Hepatocyte (in vitro differentiated cells): ENCODE results near the gene RAB43.

Experiments
- CTCF ChIP-seq: fragments of 200-600 bp; sonication (generic); IDR thresholded peaks from 2 replicates; pipeline ENCODE4 v1.5.1; 2016; ENCODE audit warnings: antibody characterized with exemption, mild to moderate bottlenecking; ENCODE audit not compliant: poor library complexity
- EZH2 ChIP-seq: fragments of 200-600 bp; sonication (generic); IDR thresholded peaks from 2 replicates; pipeline ENCODE4 v1.6.1; 2016; ENCODE audit warnings: antibody characterized with exemption, mild to moderate bottlenecking, borderline replicate concordance

DNA sequence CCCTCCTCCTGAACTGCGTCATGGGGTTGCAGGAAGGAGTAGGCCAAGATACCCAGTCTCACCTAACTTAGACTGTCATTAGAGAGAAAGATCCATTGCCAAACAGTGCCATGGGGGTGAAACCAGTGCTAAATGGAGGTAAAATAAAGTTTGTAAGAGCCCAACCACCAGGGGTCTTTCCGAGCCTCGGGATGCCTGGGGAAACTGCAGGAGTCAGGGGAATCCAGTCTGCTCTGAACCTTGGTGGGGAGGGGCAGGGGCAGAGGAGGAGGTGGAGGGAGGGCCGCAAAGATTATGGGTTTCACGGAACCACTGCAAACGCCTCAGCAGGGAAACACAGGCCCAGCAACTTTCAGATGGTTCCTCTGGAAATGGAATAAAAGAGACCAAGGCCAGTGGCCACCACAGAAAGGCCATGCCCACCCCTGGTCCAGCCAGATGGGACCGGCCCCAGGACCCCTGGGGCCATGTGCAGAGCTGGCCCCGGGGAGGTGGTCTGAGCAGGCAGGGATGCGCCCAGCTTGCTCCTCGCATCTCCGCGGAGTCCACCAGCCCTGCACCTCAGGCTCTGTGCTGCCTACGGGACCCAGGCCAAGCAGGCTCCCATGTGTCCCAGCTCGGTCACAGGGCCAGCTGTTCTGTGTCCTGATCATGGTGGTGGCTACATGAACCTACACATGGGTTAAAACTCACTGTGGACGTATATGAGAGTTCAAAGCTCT lies 80.9 kb downstream of the RAB43 start:
- no peak for TF ChIP-seq CTCF
- no peak for TF ChIP-seq EZH2
